ENCODE measurements around the gene TLX2.
A peak's percentile ranks its signal among the peaks of the same experiment; 100 is the strongest.

The TLX2 gene

DNA sequence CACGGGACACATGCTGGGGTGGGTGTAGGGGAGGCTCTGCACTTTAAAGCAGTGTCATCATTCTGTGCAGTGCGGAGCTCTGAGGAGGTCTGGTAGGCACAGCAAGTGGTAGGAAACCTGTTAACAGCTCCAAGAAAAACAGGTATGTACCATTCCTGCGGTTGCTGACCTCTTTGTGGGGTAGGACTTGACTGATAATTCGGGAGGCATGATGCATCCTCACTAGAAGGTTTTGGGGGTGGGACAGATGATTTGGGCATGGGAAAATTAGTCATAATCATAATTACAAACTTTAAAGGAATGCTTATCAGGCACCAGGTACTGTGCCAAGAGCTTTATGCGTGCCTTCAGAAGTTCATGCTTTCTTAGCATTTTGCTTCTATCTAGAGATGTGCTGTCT is 50.0 kb downstream of the TLX2 start:
- peaks cover 12% of the 10 kb centered on the region for H3K4me1 ChIP-seq (ENCODE audit: low read length)

DNA sequence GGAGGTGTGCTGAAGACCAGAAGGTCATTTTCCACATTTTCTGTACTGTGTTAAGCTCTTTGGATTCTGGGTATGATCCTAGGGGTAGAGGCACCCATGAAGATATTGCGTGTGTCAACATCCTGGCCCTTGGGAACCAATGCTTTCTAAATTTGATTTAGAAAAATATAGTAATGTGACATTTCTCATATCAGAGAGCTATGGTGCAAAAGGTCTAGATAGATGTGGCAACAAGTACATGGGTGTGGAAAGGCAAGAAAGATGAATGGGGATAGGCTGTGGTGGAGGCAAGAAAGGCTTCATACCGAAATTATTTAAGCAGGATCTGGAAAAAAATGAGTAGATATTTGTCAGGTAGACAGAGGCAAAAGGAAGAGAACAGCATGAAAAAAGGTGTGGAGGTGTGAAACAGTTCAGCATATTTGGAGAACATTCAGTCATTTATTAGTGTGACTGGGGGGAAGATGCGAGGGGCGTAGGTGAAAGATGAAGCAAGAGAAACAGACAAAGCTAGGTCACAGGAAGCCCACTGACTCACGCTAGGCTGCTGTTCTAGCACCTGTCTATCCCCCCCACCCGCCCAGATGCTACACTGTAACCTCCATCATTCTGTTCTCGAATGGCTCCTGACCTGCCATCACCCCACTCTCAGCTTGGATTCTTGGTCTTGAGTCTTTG is 52.0 kb downstream of the TLX2 start:
- H4K20me1 ChIP-seq (ENCODE audit: insufficient read depth, low read length), result no peaks in the 10 kb centered on the region
- TF ChIP-seq EZH2 (optimal IDR thresholded peaks at IDR 0.05; ENCODE audit: low read depth, low read length) (no peak), CTCF (IDR thresholded peaks at IDR 0.05; ENCODE audit: low read length) (no peak), EZH2phosphoT487 (IDR thresholded peaks at IDR 0.05; ENCODE audit: low read length) (no peak)
- H3K27me3 ChIP-seq (replicated peaks; ENCODE audit: insufficient read depth, low read length), result no peaks in the 10 kb centered on the region; the same call in 1 of the 2 replicates
- H3K4me1 ChIP-seq (ENCODE audit: low read length), result peaks cover 12% of the 10 kb centered on the region
- no peaks in the 10 kb centered on the region for H3K36me3 ChIP-seq (replicated peaks; ENCODE audit: insufficient read depth, low read length)
- H2AFZ ChIP-seq (ENCODE audit: low read length), result no peak overlapping the region
- no peak overlapping the region for H3K4me3 ChIP-seq (ENCODE audit: low read length)
- H3K79me2 ChIP-seq (ENCODE audit: low read length), result no peaks in the 10 kb centered on the region
- DNase-seq, result no peak
- H3K9me2 ChIP-seq (replicated peaks; ENCODE audit: insufficient read depth, low read length), result no peaks in the 10 kb centered on the region
- no peak overlapping the region for H3K27ac ChIP-seq (ENCODE audit: low read length)
- H3K9me3 ChIP-seq (replicated peaks; ENCODE audit: insufficient read depth, low read length), result no peaks in the 10 kb centered on the region
- no peak overlapping the region for H3K4me2 ChIP-seq (ENCODE audit: low read depth, low read length)
- no peak overlapping the region for H3K9ac ChIP-seq (ENCODE audit: low read length)
- H3F3A ChIP-seq (ENCODE audit: insufficient read depth, low read length), result no peaks in the 10 kb centered on the region

More for the DNA sequence above, 50.0 kb downstream of the TLX2 start:
- Histone ChIP-seq H3K79me2 (ENCODE audit: low read length) (no peaks in the 10 kb centered on the region), H2AFZ (ENCODE audit: low read length) (no peak overlapping the region), H3K4me2 (ENCODE audit: low read depth, low read length) (no peak overlapping the region), H3K4me3 (ENCODE audit: low read length) (no peak overlapping the region), H3F3A (ENCODE audit: insufficient read depth, low read length) (no peaks in the 10 kb centered on the region), H3K9ac (ENCODE audit: low read length) (no peak overlapping the region), H4K20me1 (ENCODE audit: insufficient read depth, low read length) (no peaks in the 10 kb centered on the region), H3K27ac (ENCODE audit: low read length) (no peak overlapping the region), H3K9me3 (replicated peaks; ENCODE audit: insufficient read depth, low read length) (no peaks in the 10 kb centered on the region), H3K27me3 (replicated peaks; ENCODE audit: insufficient read depth, low read length) (no peaks in the 10 kb centered on the region; the same call in 1 of the 2 replicates), H3K36me3 (replicated peaks; ENCODE audit: insufficient read depth, low read length) (no peaks in the 10 kb centered on the region), H3K9me2 (replicated peaks; ENCODE audit: insufficient read depth, low read length) (no peaks in the 10 kb centered on the region)
- TF ChIP-seq EZH2phosphoT487 (IDR thresholded peaks at IDR 0.05; ENCODE audit: low read length) (no peak), CTCF (IDR thresholded peaks at IDR 0.05; ENCODE audit: low read length) (no peak), EZH2 (optimal IDR thresholded peaks at IDR 0.05; ENCODE audit: low read depth, low read length) (no peak)
- no peak for DNase-seq

DNA sequence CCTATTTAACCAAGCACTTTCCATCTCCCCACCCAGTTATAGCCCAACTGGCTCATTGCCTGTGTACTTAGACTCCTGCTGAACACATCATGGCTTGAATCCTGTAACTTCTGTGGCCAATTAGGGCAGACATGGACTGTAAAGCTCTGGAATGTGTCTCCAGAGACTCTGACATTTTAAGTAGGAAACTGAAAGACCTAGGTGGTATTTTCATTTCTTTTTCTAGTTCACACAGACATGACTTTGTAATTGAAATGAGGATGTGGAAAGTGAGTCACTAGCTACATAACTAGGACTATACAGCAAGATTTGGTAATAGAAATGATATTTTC is 52.5 kb downstream of the TLX2 start:
- no peak for DNase-seq
- Histone ChIP-seq H3K4me2 (ENCODE audit: low read depth, low read length) (0 out of 2 replicates have a peak overlapping the region, but pooled peaks have one; percentile 6), H3K4me3 (ENCODE audit: low read length) (no peak overlapping the region), H3K9ac (ENCODE audit: low read length) (no peak overlapping the region), H3K27me3 (replicated peaks; ENCODE audit: insufficient read depth, low read length) (no peaks in the 10 kb centered on the region; the same call in 1 of the 2 replicates), H3K36me3 (replicated peaks; ENCODE audit: insufficient read depth, low read length) (no peaks in the 10 kb centered on the region), H2AFZ (ENCODE audit: low read length) (no peak overlapping the region), H3K9me3 (replicated peaks; ENCODE audit: insufficient read depth, low read length) (no peaks in the 10 kb centered on the region), H3K79me2 (ENCODE audit: low read length) (no peaks in the 10 kb centered on the region), H3K4me1 (ENCODE audit: low read length) (peaks cover 12% of the 10 kb centered on the region), H3K9me2 (replicated peaks; ENCODE audit: insufficient read depth, low read length) (no peaks in the 10 kb centered on the region), H3F3A (ENCODE audit: insufficient read depth, low read length) (no peaks in the 10 kb centered on the region), H4K20me1 (ENCODE audit: insufficient read depth, low read length) (no peaks in the 10 kb centered on the region), H3K27ac (ENCODE audit: low read length) (no peak overlapping the region)
- TF ChIP-seq EZH2phosphoT487 (IDR thresholded peaks at IDR 0.05; ENCODE audit: low read length) (no peak), CTCF (IDR thresholded peaks at IDR 0.05; ENCODE audit: low read length) (no peak), EZH2 (optimal IDR thresholded peaks at IDR 0.05; ENCODE audit: low read depth, low read length) (no peak)
